Central memory CD4-positive, alpha-beta T cell (primary cell): ENCODE results near the gene DEFB116.
"Not testable (repeated sequence)": the region's sequence is repeated elsewhere in the genome, so short reads cannot be mapped to it uniquely, and the experiment has no call there.

Experiments
- DNase-seq: peaks from one replicate; pipeline ENCODE4 v3.0.0; 2022
- total RNA-seq, 3 experiments: gene quantifications; one replicate each; lab custom pipeline; 2026; lab: John Stamatoyannopoulos, UW

The DEFB116 gene, protein sequence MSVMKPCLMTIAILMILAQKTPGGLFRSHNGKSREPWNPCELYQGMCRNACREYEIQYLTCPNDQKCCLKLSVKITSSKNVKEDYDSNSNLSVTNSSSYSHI
- total RNA-seq: 0 reads per million in 3 experiments

DNA sequence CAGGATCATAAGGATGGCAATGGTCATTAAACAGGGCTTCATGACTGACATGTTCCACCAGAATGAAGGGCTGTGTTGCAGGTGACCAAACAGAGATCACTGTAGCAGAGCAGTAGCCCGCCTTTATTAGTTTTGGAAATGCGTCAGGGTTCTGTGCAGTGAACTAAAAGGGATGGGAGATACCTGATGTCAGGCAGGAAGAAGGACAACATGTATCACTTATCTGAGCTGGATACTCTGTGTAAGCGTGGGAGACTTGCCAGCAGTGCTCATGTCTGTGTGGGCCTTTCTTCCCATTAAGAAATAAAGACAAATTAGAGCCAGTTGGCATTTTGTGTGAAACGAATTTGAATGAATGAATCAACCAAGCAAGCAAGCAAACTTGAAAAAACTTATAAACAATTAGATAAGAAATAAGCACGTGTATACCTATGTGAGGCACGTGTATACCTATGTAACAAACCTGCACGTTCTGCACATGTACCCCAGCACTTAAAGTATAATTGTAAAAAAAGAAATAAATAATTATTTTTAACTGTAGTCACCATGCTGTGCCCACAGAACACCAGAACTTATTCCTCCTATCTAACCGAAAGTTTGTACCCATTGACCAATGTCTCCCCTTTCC, at the start of gene DEFB116:
DEFB116 (minus strand) TSS at position 51 of the 628 bp plus-strand sequence; CDS start at position 51, 0 bp downstream.
- DNase-seq: no peak

DNA sequence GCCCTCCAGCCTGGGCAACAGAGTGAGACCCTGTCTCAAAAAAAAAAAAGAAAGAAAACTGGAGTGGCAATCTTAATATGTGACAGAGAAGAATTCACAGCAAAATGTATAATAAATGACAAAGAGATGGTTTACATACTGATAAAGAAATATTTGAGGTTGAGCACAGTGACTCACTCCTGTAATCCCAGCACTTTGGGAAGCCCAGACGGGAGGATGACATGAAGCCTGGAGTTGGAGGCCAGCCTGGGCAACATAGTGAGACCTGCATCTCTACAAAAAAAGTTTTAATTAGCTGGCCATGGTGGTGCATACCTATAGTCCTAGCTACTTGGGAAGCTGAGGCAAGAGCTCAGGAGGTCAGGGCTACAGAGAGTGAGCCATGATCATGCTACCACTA, 47.6 kb upstream of the DEFB116 start:
- no peak for DNase-seq

DNA sequence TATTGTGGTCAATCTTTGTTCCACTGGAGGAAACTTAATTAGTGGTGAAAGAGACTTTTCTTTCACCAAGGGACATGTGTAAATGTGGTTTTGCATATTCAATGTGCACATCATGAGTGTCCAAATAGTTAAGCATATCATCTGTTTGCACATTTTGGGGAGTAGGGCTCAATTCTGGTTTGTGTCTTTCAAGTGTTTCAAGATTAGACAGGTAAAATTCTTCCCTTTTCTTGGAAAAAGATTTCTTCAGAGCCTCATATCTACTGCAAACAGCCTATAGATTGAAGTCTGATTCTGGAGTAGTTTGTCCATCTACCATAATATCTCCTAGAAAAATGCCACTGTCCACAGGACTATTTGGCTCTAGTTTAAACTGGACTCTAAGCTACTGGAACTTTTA, 33.1 kb upstream of the DEFB116 start:
- DNase-seq: no peak

DNA sequence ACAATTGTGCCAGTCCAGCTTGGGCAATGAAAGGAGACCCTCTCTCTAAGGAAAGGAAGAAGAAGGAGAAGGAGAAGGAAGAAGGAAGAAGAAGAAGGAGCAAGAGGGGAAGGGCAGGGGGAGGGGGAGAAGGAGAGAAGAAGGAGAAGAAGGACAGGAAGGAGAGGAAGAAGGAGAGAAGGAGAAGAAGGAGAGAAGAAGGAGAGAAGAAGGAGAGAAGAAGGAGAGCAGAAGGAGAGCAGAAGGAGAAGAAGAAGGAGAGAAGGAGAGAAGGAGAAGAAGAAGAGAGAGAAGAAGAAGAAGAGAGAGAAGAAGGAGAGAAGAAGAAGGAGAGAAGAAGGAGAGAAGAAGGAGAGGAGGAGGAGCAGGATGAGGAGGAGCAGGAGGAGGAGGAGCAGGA, 22.5 kb upstream of the DEFB116 start:
- DNase-seq: no peak

DNA sequence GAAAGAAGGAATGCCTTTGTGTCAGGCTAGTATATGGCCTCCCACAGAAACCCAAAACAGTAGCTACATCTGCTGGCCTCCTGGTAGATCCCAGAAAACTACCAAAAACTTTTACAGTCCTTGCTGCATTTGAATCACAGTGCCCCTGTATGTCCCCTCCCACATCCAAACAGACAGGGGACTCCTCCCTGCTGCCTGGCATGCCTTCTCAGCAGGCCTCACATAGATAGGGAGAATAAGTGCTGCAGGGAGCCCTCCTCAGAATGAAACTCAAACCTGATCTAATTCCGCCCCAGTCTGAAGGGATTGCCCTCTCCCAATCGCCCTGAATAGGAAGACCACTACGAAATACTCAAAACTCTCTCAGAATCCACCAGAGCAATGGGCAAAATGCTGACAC, 14.1 kb upstream of the DEFB116 start:
- no peak for DNase-seq

DNA sequence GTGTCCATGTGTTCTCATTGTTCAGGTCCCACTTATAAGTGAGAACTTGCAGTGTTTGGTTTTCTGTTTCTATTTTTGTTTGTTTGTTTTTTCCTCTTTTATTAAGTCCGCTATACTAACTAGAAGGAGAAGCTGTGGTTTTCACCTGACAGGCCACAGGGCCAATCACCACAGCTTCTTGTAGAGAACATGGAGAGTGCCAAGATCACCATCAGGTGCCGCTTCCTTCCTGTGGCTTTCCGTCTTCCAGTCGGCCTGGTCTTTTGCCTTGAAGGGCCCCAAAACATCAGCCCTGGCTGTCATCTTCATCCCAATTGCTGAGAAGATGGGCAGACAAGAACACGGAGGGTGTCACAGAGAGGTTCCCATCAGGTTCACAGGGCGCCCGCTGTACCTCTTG, 23.4 kb downstream of the DEFB116 start:
- DNase-seq: not testable (repeated sequence)

DNA sequence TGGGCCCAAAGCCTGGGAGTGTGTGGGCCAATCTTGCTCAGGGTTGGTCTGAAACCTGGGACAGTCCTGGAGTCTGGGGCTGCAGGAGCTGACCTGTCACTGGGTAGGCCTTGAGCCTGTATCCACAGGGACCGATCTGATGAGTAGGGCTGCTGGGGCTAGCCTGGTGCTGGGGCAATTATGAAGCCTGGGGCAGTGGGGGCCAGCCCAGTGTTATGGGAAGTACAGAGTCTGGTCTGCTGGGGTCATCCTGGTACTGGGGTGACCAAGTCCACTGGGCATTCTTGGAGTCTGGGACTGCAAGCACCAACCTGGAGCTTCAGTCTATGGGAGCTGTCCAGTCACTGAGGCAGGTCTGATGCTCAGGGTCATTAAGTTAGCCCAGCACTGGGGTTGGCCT, 30.2 kb downstream of the DEFB116 start:
- DNase-seq: no peak

DNA sequence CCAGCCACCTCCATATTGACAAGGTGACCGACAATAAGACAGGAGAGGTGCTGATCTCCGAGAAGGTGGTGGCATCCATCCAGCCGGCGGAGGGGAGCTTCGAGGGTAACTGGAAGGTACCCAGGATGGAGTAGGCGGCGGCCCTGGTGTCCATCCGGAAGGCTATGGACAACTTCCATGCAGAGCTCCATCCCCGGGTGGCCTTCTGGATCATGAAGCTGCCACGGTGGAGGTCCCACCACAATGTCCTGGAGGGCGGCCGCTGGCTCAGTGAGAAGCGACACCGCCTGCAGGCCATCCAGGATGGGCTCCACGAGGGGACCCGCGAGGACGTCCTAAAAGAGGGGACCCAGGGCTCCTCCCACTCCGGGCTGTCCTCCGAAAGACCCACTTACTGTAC, 33.9 kb downstream of the DEFB116 start:
- DNase-seq: no peak

DNA sequence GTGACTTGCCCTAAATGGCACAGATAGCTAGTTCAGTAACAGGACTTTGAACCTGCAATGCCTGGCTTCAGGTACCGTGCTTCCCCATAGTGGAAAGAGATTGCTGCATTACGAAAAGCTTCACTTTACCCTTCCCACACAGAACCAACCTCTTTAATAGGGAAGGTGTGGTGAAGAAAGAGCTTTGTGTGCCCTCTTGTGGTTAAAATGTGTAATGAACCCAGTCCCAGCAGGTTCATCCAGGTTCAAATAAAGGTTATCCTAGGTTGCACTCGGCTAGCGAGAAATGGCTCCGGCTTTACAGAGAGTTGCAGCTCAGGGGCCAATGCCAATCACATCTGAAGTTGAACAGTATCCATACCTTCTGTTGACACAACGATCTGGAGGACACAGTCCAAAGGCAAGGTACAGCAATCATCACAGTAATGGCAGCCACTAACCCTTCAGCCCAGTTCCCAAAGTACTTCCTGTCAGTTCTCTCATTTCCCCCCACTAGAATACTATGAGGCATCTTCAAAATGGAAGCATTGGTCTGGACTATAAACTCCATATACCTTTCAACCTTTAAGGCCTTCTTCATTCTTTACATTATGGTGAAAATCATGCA, 48.0 kb downstream of the DEFB116 start:
- no peak for DNase-seq

DNA sequence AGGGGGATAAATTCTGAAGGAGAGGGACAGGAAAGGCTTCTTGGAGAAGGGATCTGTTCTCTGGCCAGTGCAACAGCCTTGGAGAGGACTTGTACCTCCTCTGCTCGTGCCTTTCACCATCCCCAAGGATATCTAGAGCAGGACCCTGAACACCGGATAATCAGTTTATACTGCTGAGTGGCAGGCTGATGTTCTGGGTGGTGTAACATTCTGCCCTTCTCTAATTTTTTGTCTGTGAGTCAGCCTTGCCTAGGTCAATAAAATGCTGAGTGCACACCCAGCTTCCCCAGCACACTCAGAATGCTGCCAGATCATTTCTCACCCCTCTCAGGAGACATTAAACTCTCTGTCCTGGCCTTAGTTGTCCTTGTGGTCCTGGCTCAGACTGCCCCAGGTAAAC, 51.0 kb downstream of the DEFB116 start, which contains the start of gene DEFB115:
DEFB115 (plus strand) TSS at position 301 of the 400 bp plus-strand sequence; CDS start at position 301, 0 bp downstream.
- no peak for DNase-seq

DNA sequence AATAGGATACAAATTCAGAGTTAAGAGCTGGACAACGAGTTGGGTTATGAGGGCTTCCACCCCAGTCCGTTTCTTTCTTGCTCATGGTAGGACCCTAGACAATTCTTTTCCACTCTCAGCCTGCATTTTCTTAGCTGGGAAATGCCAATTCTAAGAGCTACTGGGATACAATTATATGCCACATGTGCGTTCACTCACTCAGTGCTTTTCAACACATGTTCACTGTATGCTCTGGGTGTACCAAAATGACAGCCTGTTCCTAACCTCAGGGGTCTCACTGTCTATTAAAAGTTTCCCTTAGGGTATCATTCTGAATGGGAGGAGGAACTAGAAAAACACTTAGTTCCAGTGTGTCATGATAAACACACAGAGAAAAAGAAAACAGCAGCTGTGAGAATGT, 51.4 kb downstream of the DEFB116 start:
- no peak for DNase-seq
